NCI-H2107 treated with DMSO at 0.1 percent for 48 hours (cell line): ENCODE data around the gene SEMA3A.
"Not testable (repeated sequence)": the region's sequence is repeated elsewhere in the genome, so short reads cannot be mapped to it uniquely, and the experiment has no call there.

ENCODE experiments used
- DNase-seq: peaks from one replicate; lab custom pipeline; 2025; ENCODE audit not compliant: unreplicated experiment; lab: John Stamatoyannopoulos, UW

The SEMA3A gene

DNA sequence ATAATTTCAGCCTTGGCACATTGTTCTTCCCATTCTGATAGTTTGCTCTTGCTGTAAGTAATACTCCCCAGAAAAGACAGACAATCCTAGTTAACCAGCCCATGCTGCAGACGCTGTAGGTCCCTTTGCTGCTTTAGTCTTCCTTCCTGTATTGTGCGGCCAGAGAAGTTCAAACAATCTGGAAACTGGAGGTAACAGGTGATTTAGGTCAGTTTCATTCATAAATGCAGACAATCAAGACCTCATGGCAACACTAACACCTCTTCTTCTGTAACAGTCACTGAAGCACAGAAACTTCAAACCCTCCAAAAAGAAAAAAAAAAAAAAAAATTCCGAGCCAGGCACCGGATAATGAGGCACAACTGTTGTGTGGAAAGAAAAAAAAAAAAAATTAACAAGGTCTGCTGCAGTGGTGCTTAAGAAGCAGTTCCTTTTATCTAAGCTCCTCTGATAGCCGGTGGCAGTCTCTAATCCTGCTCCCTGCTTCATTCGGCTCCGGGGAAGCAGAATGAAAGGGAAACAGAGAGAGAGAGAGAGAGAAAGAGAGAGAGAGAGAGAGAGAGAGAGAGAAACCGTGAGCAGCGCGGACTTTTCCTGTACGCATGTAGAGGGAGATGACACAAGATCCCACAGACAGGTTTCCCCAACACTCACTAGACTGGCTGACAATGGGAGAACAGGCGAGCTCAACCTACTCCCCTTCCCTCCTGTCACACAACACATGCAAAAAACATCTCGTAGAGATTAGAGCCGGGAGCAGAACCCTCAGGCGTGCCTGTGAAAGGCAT, at the start of gene SEMA3A:
TSS of gene SEMA3A (minus strand) at position 306 of the 788 bp plus-strand sequence. CDS start at position 103, 203 bp downstream.
- DNase-seq: peak; percentile 81

DNA sequence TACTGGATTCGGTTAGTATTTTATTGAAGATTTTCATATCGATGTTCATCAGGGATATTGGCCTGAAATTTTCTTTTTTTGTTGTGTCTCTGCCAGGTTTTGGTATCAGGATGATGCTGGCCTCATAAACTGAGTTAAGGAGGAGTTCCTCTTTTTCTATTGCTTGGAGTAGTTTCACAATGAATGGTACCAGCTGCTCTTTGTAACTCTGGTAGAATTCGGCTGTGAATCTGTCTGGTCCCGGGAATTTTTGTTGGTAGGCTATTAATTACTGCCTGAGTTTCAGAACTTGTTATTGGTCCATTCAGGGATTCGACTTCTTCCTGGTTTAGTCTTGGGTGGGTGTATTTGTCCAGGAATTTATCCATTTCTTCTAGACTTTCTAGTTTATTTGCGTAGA, 48.4 kb upstream of the SEMA3A start:
- not testable (repeated sequence) for DNase-seq

DNA sequence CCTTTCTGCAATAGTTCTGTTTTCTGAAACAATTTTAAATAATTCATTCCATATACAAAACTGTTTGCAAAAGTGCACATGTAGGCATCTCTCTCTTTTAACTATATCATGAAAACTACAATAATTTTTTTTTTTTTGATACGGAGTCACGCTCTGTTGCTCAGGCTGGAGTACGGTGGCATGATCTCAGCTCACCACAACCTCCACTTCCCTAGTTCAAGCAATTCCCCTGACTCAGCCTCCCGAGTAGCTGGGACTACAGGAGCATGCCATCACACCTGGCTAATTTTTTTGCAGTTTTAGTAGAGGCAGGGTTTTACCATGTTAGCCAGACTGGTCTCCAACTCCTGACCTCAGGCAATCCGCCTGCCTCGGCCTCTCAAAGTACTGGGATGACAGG, 44.0 kb upstream of the SEMA3A start:
- no peak for DNase-seq

DNA sequence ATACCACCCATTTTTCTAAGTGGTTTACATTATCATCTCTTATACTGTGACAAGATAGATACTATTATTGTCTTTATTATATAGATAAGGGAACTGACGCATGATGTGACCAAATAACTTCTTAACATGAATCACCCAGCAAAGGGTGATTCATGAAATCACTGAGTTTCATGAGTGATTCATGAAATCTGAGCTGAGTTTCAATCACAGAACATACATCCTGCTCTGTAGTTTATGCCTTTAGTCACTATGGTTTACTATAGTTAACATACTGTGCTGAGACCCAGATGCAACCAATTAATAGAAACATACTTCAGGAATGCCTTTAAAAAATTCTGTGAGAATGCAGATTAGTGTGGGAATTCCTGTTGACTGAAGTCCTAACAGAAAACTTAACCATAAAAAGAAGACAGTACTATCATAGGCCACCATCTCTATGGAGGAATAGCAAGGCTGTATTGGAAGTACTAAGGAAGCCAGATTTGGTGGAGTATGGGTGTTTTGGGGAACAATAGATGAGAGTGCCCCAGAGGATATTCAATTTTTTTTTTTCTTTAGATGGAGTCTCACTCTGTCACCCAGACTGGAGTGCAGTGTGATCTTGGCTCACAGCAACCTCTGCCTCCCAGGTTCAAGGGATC, 43.1 kb upstream of the SEMA3A start:
- no peak for DNase-seq

DNA sequence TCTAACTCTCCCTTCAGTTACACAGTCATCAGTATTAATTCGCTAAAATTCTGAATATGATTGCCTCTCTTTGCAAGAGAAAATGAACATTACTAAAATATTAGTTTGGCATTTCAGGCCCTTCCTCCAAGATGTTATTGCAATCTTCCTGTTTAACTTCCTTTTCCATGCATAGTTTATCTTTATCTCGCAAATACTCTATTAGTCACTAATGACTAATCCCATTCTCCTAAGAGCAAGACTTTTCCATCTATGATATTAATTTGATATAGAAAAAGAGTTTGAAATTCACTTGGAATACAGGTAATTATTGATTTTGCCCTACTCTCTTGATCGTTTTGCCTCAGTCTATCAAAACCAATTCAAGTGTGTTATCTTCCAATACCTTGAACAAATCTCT, 41.8 kb upstream of the SEMA3A start:
- no peak for DNase-seq

DNA sequence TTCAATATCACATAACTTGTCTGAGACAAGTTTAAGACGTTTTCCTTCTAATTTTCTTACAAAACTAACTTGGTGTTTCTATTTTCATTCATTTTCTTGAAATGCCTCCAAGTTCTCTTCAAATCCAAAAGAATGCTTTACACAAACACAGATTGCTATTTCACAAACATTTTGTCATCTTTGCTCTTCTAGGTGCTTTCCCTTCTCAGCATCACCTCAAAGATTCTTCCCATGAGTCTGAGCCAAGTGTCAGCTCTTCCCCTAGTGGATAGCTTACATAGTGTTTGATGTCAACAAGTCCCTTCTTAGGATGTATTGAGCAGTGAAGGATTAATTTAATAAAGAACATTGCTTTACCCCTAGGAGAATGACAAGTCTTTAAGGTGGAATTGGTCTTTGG, 38.1 kb upstream of the SEMA3A start:
- no peak for DNase-seq

DNA sequence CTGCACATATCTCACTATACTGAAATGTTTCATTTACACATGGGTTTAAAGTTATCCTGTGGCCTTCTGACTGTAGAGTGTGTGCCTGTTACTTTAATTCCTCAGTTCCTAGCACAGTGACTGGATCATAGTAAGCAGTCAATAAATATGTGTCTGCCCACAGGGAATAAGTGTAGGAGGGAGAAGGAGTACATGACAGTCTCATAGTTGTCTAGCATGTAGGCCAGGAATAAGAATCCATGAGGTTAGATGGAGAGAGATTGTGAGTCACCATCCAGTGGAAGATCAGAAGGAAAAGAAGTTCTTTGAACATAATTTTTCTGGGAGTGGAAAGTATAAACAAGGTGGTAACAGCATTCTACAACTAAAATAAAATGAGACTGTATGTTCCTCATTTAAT, 36.6 kb upstream of the SEMA3A start:
- no peak for DNase-seq

DNA sequence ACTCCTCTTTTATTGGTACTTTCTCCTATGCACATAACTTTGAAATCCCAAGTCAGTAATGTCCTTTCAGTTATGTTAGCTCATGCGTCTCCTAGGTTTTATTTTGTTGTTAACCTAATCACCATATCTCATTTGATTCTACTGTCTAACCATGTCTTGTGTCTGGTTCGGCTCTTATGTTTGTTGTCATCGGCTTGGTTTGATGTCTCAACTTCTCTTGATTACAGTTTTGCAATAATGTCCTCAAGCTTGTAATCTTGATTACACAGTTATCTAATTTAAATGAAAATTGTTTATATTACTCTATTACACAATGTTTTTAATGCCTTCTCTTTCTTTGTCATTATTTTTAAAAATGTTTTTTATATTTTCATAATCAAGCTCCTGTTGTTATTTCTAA, 35.9 kb upstream of the SEMA3A start:
- DNase-seq: no peak

DNA sequence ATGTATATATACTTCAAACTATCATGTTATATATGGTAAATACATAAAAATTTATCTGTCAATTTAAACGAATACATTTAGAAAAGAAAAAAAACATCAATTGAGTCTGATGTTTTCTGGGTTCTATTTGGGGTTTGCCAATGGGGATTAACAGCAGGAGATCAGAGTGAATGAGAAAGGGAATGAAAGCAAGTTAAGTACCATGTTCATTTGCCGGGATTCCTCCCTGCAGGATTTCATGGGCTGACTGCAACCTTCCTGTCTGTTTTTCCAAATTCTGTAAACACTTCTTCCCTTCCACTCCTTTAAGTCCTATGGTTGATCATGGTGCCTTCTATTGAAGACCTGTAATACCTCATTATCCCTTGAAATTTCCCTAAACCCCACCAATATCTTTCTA, 33.9 kb upstream of the SEMA3A start:
- DNase-seq: no peak

DNA sequence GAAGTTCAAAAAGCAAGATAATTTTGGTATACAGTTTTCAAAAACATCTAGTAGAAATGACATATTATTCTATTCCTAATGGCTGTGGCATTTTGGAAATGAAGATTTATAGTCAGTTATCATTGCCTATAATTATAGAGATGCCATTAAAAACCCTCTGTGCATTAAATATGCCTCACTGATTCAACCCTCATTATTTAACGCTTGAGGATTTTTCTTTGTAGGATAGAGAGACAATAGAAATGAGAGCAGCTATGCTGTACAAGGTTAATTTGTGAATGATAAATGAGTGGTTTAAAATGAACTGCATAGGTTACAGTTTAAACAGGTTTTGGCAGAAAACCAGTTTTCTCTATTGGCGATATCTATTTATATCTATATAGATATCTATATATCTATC, 32.2 kb upstream of the SEMA3A start:
- DNase-seq: no peak

DNA sequence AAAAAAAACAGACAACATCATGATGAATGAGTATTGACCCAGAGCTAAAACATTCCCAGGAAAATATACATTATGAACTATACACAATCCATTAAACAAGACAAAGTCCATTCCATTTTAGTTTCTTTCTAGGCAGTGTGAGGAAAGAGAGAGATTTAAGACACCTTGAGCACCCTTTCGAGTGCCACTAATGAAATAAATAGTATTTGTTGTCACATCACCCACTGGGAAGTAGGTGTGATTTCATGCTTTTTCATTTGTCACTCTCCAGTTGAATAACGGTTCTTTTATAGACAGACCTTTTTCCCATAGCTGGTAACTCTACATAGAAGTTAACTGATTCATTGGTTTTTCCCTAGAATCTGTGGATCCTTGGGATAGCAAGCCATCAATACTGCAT, 29.9 kb upstream of the SEMA3A start:
- no peak for DNase-seq

DNA sequence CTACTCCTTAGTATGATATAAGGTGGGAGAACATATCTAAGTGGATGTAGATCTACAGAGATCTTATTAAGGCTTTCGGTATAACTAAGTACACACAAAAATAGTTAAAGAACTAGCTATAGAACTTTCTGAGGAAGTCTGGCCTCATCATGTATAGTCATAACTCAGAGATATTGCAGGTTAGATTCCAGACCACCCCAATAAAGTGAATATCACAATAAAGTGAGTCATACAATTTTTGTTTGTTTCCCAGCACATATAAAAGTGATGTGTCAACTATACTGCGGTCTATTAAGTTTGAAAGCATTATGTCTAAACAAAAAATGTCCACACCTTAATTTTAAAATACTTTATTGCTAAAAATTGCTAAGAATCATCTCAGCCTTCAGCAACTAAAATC, 24.7 kb upstream of the SEMA3A start:
- no peak for DNase-seq

DNA sequence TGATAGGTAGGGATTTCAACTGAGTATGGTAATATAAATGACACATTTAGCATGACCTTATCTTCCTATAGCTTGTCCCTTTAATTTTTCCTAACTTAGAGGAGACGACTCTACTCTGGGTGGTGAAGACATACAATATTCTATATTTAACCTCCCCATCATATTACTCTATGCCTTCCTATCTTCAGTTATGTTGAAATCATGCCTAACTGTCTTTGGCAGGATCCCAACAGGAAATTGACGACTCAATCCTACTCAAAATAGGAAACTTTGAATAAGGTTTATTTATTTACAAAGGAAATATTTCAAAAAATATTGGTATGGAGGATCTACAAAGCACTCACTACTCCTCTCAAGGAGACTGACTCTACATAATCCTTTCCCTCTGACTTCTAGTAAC, 24.1 kb upstream of the SEMA3A start:
- no peak for DNase-seq

DNA sequence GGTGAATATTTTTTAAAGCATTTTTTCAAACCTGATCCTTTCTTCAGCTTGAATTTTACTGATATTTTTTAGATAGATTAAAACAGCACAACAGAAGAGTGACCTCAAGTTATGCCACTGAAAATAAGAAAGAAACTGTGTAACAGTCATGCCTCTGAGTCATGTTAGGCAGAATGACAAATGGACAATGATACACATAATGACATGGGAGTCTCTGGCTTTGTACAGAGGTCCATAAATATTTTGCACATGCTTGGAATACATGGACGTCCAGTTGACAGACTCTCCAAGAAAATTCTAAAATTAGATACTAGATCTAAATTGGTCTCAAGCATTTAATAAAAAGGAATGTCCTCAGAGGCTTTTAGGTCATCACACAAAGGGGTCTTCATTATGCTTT, 21.9 kb upstream of the SEMA3A start:
- no peak for DNase-seq

DNA sequence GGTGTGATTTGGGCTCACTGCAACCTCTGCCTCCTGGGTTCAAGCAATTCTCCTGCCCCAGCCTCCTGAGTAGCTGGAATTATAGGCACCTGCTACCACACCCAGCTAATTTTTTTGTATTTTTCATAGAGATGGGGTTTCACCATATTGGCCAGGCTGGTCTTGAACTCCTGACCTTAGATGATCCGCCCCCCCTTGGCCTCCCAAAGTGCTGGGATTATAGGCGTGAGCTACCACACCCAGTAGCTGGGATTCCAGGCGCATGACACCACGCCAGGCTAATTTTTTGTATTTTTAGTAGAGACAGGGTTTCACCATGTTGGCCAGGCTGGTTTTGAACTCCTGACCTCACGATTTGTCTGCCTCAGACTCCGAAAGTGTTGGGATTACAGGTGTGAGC, 20.2 kb upstream of the SEMA3A start:
- not testable (repeated sequence) for DNase-seq

DNA sequence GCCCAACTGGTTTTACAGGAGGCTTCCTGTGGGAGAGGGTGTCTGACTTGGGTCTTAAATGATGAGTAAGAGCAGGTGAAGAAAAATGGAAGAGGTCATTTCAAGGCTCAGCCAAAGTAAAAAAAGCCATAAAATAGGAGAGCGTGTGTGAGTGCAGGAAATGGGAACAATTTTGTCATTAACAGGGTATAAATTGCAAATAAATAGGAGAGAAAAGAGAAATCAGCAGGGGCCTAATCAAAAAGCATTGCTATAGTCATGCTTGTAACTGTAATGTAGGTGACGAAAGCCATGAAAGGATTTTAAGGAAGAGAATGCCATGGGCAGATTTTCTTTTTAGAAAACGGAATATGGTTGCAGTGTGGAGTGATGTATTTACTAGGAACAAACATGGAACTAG, 15.7 kb upstream of the SEMA3A start:
- DNase-seq: no peak

DNA sequence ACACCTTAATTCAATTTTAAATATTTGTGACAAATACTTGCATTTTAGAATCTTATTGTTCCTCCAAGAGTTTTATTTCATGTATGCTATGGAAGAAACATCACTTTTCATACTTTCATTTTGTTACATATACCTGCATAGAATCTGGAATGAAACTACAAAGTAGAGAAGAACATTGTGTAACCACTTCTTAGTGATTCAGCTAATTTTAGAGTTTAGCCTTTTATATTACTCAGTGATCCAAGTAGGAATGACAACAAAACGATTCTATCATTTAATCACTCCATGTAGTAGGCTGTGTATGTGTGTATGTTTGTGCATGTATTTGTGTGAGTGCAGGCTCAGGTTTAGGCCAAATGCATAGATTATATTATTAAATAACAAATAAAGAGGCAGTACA, 14.4 kb upstream of the SEMA3A start:
- DNase-seq: no peak

DNA sequence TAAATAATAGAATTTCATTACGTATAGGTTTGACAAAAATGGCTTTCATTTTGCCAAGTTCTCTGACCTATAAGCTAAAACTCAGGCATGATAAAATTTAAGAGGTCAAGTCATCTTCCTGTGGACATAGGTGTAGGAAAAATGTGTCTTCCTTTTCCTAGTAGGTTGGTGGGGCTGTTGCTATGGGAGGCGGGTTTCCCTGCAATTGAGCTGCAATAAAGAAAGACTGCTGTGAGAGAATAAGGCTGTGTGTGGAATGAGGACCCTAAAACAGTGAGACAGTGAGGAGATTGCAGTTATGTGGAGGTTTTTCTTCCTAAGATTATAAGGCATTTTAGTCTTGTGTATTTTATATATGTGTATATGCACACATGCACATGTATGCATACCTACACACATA, 13.0 kb upstream of the SEMA3A start:
- DNase-seq: no peak

DNA sequence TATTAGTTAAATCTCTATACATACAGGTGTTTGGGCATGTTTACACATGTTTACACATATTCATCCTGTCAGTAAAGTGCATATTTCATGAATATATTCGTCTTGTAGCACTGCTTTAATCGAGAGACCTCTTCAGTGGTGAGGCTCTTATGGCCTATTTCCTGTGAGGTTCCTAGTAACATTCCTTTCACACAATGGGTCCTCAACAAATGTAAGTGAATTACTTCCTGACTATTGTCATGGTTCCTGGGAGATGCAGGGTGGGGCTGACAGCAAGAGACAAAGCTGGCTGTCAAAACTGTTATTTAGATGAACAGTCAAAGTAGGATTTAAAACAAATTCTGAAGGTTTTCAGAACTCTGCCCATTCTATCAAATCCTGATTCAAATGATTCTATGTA, 12.4 kb upstream of the SEMA3A start:
- peak; percentile 18 for DNase-seq

DNA sequence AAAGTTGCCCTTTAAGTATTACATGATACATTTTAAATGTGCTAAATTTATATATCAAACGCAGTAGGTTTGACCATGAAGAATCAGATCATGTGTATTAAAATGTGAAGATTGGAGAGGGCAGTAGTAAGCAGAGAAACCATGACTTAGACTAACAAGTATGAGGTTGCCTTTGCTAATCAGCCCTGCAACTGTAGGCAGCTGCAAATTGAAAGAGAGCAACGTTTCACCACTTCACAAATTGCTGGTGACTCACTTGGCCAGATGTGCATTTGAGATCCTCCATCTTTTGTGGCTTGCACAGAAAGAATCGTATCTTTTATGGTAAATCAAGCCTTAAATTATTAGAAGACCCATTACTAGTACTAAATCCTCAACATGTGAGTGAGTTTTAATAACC, 10.1 kb upstream of the SEMA3A start:
- no peak for DNase-seq

DNA sequence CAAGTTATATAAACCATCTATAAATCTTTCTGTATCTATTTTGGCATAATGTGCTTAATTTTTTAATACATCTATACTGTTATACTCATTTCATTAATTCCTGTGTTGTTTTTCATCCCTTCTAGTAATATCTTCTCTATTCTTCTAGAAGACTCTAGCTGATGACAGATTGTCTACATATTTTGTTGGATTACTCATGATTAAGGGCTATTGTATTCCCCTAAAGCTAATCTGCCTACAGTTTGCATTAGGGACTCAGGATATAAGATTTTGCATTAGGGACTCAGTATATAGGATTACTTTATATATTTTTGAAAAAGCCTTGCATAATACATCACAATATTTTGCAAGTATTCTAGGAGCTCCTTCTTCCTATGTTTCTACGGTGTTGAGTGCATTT, 8.3 kb upstream of the SEMA3A start:
- DNase-seq: no peak

DNA sequence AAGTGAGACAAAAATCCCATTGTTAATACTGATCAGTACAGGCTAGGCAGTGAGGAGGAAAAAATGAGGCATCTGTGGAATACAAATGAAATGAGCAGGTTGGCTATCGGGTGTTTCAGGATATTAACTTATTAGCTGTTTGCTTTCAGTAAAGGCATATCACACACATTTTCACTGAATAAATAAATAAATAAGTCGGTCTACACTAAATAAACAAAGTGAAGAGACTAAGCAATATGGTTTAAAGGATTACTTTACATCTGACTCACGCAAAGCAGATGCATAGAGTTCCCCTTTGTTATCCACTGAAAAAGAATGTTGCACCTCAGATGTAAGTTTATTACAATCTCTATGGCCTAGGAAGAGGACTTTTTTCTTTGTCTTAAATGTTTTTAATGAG, 6.3 kb upstream of the SEMA3A start:
- DNase-seq: no peak

DNA sequence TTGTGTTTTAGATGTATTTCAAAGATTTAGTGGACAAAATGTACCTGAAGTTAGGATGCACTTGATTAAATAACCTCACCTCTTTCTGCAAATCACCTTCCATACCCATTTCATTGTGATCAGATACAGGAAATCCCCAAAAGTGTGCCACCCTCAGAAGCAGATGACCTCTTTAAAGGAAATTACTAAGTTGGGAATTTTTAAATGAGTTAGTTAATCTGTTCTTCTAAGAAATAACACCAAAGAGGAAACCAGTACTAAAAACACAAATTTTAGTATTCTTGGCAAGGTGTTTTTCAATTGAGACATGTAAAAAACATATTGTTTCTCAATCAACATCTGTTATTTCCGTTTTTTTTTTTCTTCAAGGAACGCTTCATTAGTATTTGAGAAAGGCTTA, 4.6 kb upstream of the SEMA3A start:
- no peak for DNase-seq
